ENCODE results near the gene GREB1. TPM values are rescaled to one million over a fixed set of nuclear protein-coding genes. Genes with fewer than 3 reads are reported as not detected.

GREB1 gene
- total and polyA plus RNA-seq, 2 of the 13 experiments (the other 11 are each of a cell fraction or from before 2014, with no cell fraction given), result 31.3 to 61.2 TPM

DNA sequence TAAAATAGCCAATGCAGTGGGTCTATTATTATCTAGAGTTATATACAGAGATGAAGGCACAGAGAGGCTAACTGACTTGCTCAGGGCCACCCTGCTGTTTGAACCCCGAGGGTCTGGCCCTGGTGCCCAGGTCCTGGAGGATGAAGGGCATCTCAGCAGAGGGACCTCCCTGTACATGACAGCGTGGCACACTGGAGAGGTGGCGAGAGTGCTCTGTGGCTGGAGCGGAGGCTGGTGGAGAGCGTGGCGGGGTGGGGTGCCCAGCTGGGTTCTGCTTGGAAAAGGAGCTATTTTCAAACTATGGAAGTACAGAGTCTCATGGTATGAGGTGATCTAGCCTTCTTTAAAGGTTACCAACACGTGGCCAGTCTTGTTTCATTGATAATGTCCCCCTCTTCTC lies 35.8 kb downstream of the GREB1 start:
- H3K9ac ChIP-seq (ENCODE audit: insufficient read depth, low read depth, low read length), result no peak overlapping the region
- TF ChIP-seq RORA (CRISPR knock-in tag; IDR thresholded peaks at IDR 0.05) (no peak), AGO2 (optimal IDR thresholded peaks at IDR 0.05; ENCODE audit: low read depth, low read length) (peak; percentile 73), SP4 (CRISPR knock-in tag; IDR thresholded peaks at IDR 0.05) (0 out of 2 replicates have a peak, but pooled peaks have one; percentile 32), RBM22 (optimal IDR thresholded peaks at IDR 0.05; ENCODE audit: low read length) (peak; percentile 96), ZNF260 (CRISPR knock-in tag; IDR thresholded peaks at IDR 0.05; ENCODE audit: borderline replicate concordance, low read depth) (no peak), PTBP1 (IDR thresholded peaks at IDR 0.05; ENCODE audit: low read depth, low read length, poor library complexity, severe bottlenecking) (no peak)
- TF ChIP-seq, protein P1, sequence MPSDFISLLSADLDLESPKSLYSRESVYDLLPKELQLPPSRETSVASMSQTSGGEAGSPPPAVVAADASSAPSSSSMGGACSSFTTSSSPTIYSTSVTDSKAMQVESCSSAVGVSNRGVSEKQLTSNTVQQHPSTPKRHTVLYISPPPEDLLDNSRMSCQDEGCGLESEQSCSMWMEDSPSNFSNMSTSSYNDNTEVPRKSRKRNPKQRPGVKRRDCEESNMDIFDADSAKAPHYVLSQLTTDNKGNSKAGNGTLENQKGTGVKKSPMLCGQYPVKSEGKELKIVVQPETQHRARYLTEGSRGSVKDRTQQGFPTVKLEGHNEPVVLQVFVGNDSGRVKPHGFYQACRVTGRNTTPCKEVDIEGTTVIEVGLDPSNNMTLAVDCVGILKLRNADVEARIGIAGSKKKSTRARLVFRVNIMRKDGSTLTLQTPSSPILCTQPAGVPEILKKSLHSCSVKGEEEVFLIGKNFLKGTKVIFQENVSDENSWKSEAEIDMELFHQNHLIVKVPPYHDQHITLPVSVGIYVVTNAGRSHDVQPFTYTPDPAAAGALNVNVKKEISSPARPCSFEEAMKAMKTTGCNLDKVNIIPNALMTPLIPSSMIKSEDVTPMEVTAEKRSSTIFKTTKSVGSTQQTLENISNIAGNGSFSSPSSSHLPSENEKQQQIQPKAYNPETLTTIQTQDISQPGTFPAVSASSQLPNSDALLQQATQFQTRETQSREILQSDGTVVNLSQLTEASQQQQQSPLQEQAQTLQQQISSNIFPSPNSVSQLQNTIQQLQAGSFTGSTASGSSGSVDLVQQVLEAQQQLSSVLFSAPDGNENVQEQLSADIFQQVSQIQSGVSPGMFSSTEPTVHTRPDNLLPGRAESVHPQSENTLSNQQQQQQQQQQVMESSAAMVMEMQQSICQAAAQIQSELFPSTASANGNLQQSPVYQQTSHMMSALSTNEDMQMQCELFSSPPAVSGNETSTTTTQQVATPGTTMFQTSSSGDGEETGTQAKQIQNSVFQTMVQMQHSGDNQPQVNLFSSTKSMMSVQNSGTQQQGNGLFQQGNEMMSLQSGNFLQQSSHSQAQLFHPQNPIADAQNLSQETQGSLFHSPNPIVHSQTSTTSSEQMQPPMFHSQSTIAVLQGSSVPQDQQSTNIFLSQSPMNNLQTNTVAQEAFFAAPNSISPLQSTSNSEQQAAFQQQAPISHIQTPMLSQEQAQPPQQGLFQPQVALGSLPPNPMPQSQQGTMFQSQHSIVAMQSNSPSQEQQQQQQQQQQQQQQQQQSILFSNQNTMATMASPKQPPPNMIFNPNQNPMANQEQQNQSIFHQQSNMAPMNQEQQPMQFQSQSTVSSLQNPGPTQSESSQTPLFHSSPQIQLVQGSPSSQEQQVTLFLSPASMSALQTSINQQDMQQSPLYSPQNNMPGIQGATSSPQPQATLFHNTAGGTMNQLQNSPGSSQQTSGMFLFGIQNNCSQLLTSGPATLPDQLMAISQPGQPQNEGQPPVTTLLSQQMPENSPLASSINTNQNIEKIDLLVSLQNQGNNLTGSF (CRISPR knock-in tag; IDR thresholded peaks at IDR 0.05), result no peak
- intact Hi-C loops (cut with micrococcal nuclease; ENCODE audit: unreplicated experiment), result no loop called here
- CTCF ChIA-PET (ENCODE audit: low intra/inter-chr PET ratio, low total read pairs), result no interaction called here
- FAIRE-seq (no peak), ATAC-seq (no peak), DNase-seq (ENCODE audit: low spot score) (no peak)
- no peaks in the 10 kb centered on the region for H3K9me3 ChIP-seq (ENCODE audit: low read length)
- POLR2A ChIA-PET, result no interaction called here
- H3K79me2 ChIP-seq (ENCODE audit: insufficient read depth, low read length), result peaks cover 6% of the 10 kb centered on the region
- H3K4me3 ChIP-seq (replicated peaks in 1 of 3; ENCODE audit: insufficient read depth in 1 of 3, low read depth in 2 of 3, low read length in 3 of 3), result no peak overlapping the region
- no TSS peak for BruUV-seq (replicated peaks)
- no peak overlapping the region for H3K4me2 ChIP-seq (ENCODE audit: low read depth, low read length)
- peaks cover 61 to 90% of the 10 kb centered on the region in 2 experiments for H3K36me3 ChIP-seq (replicated peaks in 1 of 2; ENCODE audit: control insufficient read depth in 1 of 2, insufficient read depth in 2 of 2, low read length in 2 of 2)
- H3K27ac ChIP-seq (ENCODE audit: extremely low read length, insufficient read depth, low read length), result no peak overlapping the region
- H4K20me1 ChIP-seq (ENCODE audit: insufficient read depth, low read length), result peaks cover 7% of the 10 kb centered on the region; the same call in 1 of the 2 replicates
- no peak overlapping the region for H2AFZ ChIP-seq (ENCODE audit: low read length)
- no peaks in the 10 kb centered on the region for H3K27me3 ChIP-seq (ENCODE audit: control insufficient read depth in 1 of 2, insufficient read depth in 2 of 2, low read length in 2 of 2)
- WGBS (ENCODE audit: low lambda C conversion rate), result 99% methylated on average over 7 of the region's 7 CpGs
- H3K4me1 ChIP-seq (ENCODE audit: insufficient read depth, low read length), result no peaks in the 10 kb centered on the region
- in situ Hi-C loops (cut with HindIII; ENCODE audit: extremely low pct_ligation_motif_present, low pct_unique_long_range_greater_than_20kb), result no loop called here

Data from HepG2 (cell line).